ENCODE results near the gene CELA2A. TPM values are rescaled to one million over a fixed set of nuclear protein-coding genes. Genes with fewer than 3 reads are reported as not detected.

CELA2A gene
- total and polyA plus RNA-seq, 2 of the 13 experiments (the other 11 are each of a cell fraction or from before 2014, with no cell fraction given): not detected

DNA sequence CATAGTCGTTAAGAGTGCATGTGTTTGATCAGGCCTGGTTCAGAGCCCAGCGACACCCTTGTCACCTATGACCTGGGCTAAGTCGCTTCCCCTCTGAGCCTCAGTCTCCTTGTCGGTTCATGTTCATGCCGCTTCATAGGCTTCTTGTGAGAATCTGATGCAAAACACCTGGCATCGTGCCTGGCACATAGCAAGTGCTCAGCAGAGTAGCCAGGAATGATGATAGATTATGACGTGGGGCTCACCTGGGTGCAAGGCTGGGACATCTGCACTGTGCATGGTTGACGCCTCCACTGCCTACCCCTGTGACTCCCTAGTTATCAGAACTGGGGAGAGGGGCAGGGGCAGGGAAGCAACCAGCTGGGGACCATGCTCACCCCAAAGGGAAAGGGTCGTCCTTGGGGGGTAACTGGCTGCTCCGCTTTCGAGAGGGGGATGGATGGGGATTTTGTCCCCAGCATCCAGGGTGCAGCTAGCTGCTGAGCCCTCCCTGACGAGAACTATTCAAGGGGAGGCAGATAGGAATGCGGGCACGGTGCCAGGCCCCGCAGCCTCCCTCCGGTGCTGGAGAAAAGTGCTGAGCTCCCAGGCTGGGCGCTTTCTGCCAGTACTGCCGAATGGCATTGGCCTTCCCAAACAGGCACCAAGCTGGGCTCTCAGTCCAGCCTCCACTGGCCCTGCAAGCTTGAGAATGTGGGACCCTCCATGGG is 37.6 kb upstream of the CELA2A start (continued):
- TF ChIP-seq RBFOX2 (IDR thresholded peaks at IDR 0.05; ENCODE audit: low read depth, low read length) (no peak), SP4 (CRISPR knock-in tag; IDR thresholded peaks at IDR 0.05) (no peak), ZNF496 (CRISPR knock-in tag; IDR thresholded peaks at IDR 0.05; ENCODE audit: insufficient replicate concordance) (no peak), ZBED4 (CRISPR knock-in tag; IDR thresholded peaks at IDR 0.05; ENCODE audit: borderline replicate concordance) (no peak), ZNF879 (CRISPR knock-in tag; IDR thresholded peaks at IDR 0.05) (no peak), ZNF574 (CRISPR knock-in tag; IDR thresholded peaks at IDR 0.05) (no peak)

Measured in HepG2 (cell line).